K562 (cell line): ENCODE measurements around the gene RBFOX2. TPM values are rescaled to one million over a fixed set of nuclear protein-coding genes. Genes with fewer than 3 reads are reported as not detected.

Source experiments
- ATAC-seq: fragments of 200-7000 bp; cut with Tn5 transposase; 3 replicates; pipeline ENCODE4 v1.9.1; 2020; ENCODE audit warnings: moderate library complexity
- BruUV-seq: library from RNA; stranded (reverse); fragments of 400-500 nt; replicated peaks from 2 replicates; lab custom pipeline; 2021; lab: Mats Ljungman, UMichigan
- CTCF ChIA-PET: fragments of 300-600 bp; formaldehyde crosslinking; extraction: SDS; loops from one replicate; lab custom pipeline; 2021; ENCODE audit warnings: low intra/inter-chr PET ratio; lab: Yijun Ruan, JAX
- POLR2A ChIA-PET: fragments of 300-600, 350-650 bp; sonication (Branson Sonifier 250); formaldehyde crosslinking; extraction: SDS; loops from one replicate; lab custom pipeline; 2021; ENCODE audit warnings: antibody characterized with exemption, inconsistent platforms; lab: Yijun Ruan, JAX
- DNase-seq, 4 experiments: peaks; one replicate each; pipeline versions ENCODE4 v3.0.0 to v3.0.0-alpha.2; 2011 to 2018; ENCODE audit warnings: low spot score in 3 of 4, mixed read lengths in 3 of 4; ENCODE audit errors: extremely low read depth in 1 of 4
- FAIRE-seq: peaks from 2 replicates; lab custom pipeline; 2011; peaks lifted over from hg19 to GRCh38; lab: Jason Lieb, UNC
- H2AFZ ChIP-seq: 2 replicates; pipeline ENCODE4 v1.6.0; 2011; ENCODE audit warnings: low read depth, low read length, control low read depth, inconsistent platforms
- H3K27ac ChIP-seq: fragments of 200-600 bp; 3 replicates; pipeline ENCODE4 v1.8.0; 2011; ENCODE audit warnings: low read depth, mild to moderate bottlenecking, control low read depth, inconsistent platforms, low read length, moderate library complexity, mixed read lengths; ENCODE audit errors: extremely low read depth
- H3K27me3 ChIP-seq, 2 experiments: fragments of 300-600 bp in 1 of 2; 2 replicates in 1 of 2; 3 replicates in 1 of 2; pipeline versions ENCODE4 v1.6.0 to v1.8.0; 2011; ENCODE audit warnings: inconsistent platforms in 2 of 2, low read length in 2 of 2, mild to moderate bottlenecking in 1 of 2, mixed read lengths in 1 of 2, moderate library complexity in 1 of 2; ENCODE audit not compliant: control insufficient read depth in 2 of 2, insufficient read depth in 2 of 2
- H3K36me3 ChIP-seq: fragments of 300-600 bp; 3 replicates; pipeline ENCODE4 v1.8.0; 2011; ENCODE audit warnings: mild to moderate bottlenecking, low read length, inconsistent platforms; ENCODE audit not compliant: control insufficient read depth, insufficient read depth
- H3K4me1 ChIP-seq, 2 experiments: fragments of 200-600 bp in 1 of 2; replicated peaks in 1 of 2; 2 replicates in 1 of 2; 3 replicates in 1 of 2; pipeline versions ENCODE4 v1.5.1 to v1.8.0; 2011; ENCODE audit warnings: inconsistent platforms in 2 of 2, low read length in 2 of 2, mild to moderate bottlenecking in 1 of 2, mixed read lengths in 1 of 2, moderate library complexity in 1 of 2; ENCODE audit not compliant: control insufficient read depth in 2 of 2, insufficient read depth in 2 of 2
- H3K4me2 ChIP-seq: 2 replicates; pipeline ENCODE4 v1.6.1; 2011; ENCODE audit warnings: low read length, control low read depth, inconsistent platforms, mixed read lengths; ENCODE audit not compliant: insufficient read depth
- H3K4me3 ChIP-seq: fragments of 200-600 bp; sonication (generic), shearing (Covaris generic); 2 replicates; pipeline ENCODE4 v1.5.1; 2016; ENCODE audit warnings: control low read depth, inconsistent platforms
- H3K79me2 ChIP-seq: fragments of 200-600 bp; 3 replicates; pipeline ENCODE4 v1.8.0; 2011; ENCODE audit warnings: low read length, inconsistent platforms; ENCODE audit not compliant: control insufficient read depth, insufficient read depth
- H3K9ac ChIP-seq, 2 experiments: 2 replicates each; pipeline versions ENCODE4 v1.6.0 to v1.6.1; 2011; ENCODE audit warnings: low read depth in 2 of 2, low read length in 2 of 2, control low read depth in 1 of 2, inconsistent platforms in 1 of 2, mild to moderate bottlenecking in 1 of 2, mixed read lengths in 1 of 2; ENCODE audit not compliant: insufficient read depth in 1 of 2
- H3K9me1 ChIP-seq: one replicate; pipeline ENCODE4 v1.6.0; 2011; ENCODE audit warnings: inconsistent platforms, mild to moderate bottlenecking, low read length, moderate library complexity; ENCODE audit not compliant: control insufficient read depth, insufficient read depth
- H3K9me3 ChIP-seq: replicated peaks from 2 replicates; pipeline ENCODE4 v1.5.1; 2011; ENCODE audit warnings: low read depth, low read length, inconsistent platforms; ENCODE audit not compliant: control insufficient read depth, insufficient read depth
- H4K20me1 ChIP-seq: replicated peaks from 2 replicates; pipeline ENCODE4 v1.6.1; 2011; ENCODE audit warnings: low read length, inconsistent platforms, mixed read lengths; ENCODE audit not compliant: control insufficient read depth, insufficient read depth
- C11orf30 ChIP-seq: fragments of 450-650 bp; IDR thresholded peaks from 2 replicates; pipeline ENCODE4 v1.6.1; 2016; ENCODE audit warnings: low read depth, mild to moderate bottlenecking
- CTCF ChIP-seq, 3 experiments: IDR thresholded peaks in 2 of 3; conservative IDR thresholded peaks in 1 of 3; 2 replicates each; pipeline ENCODE4 v1.5.1; 2011 to 2012; ENCODE audit warnings: low read length in 3 of 3, mild to moderate bottlenecking in 3 of 3, control low read depth in 2 of 3, improper control_type of control experiment in 1 of 3, inconsistent platforms in 1 of 3, low read depth in 1 of 3, mixed read lengths in 1 of 3, moderate library complexity in 1 of 3; ENCODE audit not compliant: insufficient read depth in 2 of 3
- DPF2 ChIP-seq: fragments of 450-650 bp; IDR thresholded peaks from 2 replicates; pipeline ENCODE4 v1.6.1; 2016
- MCM7 ChIP-seq, 2 experiments: fragments of 450-650 bp; IDR thresholded peaks; 2 replicates each; pipeline ENCODE4 v1.6.1; 2016 to 2018
- MIER1 ChIP-seq: fragments of 450-650 bp; IDR thresholded peaks from 2 replicates; pipeline ENCODE4 v1.6.1; 2016; ENCODE audit warnings: antibody characterized with exemption, mild to moderate bottlenecking, low read depth
- NCOA2 ChIP-seq, 2 experiments: fragments of 450-650 bp; IDR thresholded peaks; 2 replicates each; pipeline ENCODE4 v1.6.1; 2018; ENCODE audit warnings: mild to moderate bottlenecking in 2 of 2, moderate library complexity in 1 of 2; ENCODE audit not compliant: partially characterized antibody in 2 of 2
- NCOA4 ChIP-seq: fragments of 450-650 bp; IDR thresholded peaks from 2 replicates; pipeline ENCODE4 v1.6.1; 2018; ENCODE audit warnings: mild to moderate bottlenecking; ENCODE audit not compliant: partially characterized antibody
- PHF8 ChIP-seq: fragments of 200-600 bp; sonication (generic); IDR thresholded peaks from 2 replicates; pipeline ENCODE4 v1.6.1; 2012; ENCODE audit warnings: mixed run types, mild to moderate bottlenecking, inconsistent platforms, low read length, moderate library complexity, borderline replicate concordance
- SMARCB1 ChIP-seq: IDR thresholded peaks from 2 replicates; pipeline ENCODE4 v1.6.1; 2011; ENCODE audit warnings: improper control_type of control experiment, low read depth; ENCODE audit not compliant: insufficient read length
- USF1 ChIP-seq: sonication (generic); formaldehyde crosslinking; IDR thresholded peaks from 2 replicates; pipeline ENCODE4 v1.9.0; 2022; ENCODE audit warnings: mild to moderate bottlenecking, missing genetic modification reagents
- ZKSCAN3 ChIP-seq: fragments of 250-450 bp; sonication (Bioruptor Pico); IDR thresholded peaks from 2 replicates; pipeline ENCODE4 v1.4.0; 2020
- ZMIZ1 ChIP-seq, 2 experiments: fragments of 150-350 bp in 1 of 2; IDR thresholded peaks; 2 replicates each; pipeline ENCODE4 v1.6.1; 2012 to 2016; ENCODE audit warnings: low read depth in 2 of 2, low read length in 2 of 2, mild to moderate bottlenecking in 1 of 2, moderate library complexity in 1 of 2
- ZNF239 ChIP-seq: fragments of 250-450 bp; sonication (Bioruptor Pico); IDR thresholded peaks from 2 replicates; pipeline ENCODE4 v1.4.0; 2020; ENCODE audit warnings: mild to moderate bottlenecking
- ZNF79 ChIP-seq: fragments of 250-450 bp; sonication (Bioruptor Pico); IDR thresholded peaks from 2 replicates; pipeline ENCODE4 v1.4.0; 2020; ENCODE audit warnings: low read depth, mild to moderate bottlenecking, moderate library complexity
- in situ Hi-C: fragments of 300-500 bp; cut with MboI; formaldehyde crosslinking; loops from 4 replicates; pipeline ENCODE4 v1.15.0; 2018; ENCODE audit warnings: inconsistent platforms, mixed read lengths
- intact Hi-C: fragments of 100-400 bp; cut with micrococcal nuclease; formaldehyde crosslinking; loops from 2 replicates; pipeline ENCODE4 v1.14.2; 2022
- polyA plus RNA-seq, 8 experiments: library from polyadenylated mRNA; depleted of rRNA in 4 of 8; stranded (reverse) in 5 of 8; unstranded in 3 of 8; fragments of >200 nt; fragmentation: Nextera tagmentation in 2 of 8; fragmentation: Illumina TruSeq in 1 of 8; extraction: Ambion mirVana in 2 of 8; extraction: Trizol in 1 of 8; gene quantifications; 2 replicates each; pipeline versions ENCODE4 v1.2.1 to v1.2.3, GENCODE V29; 2011 to 2014; ENCODE audit warnings: inconsistent platforms in 1 of 8, missing spikeins in 1 of 8
- total RNA-seq, 7 experiments: library from RNA; depleted of rRNA in 6 of 7; stranded (reverse); fragments of >200 nt in 6 of 7; fragmentation: Illumina TruSeq in 2 of 7; extraction: Trizol in 2 of 7; gene quantifications; 2 replicates each; pipeline versions ENCODE4 v1.2.1 to v1.2.3, GENCODE V29; 2011 to 2021; ENCODE audit warnings: low replicate concordance in 1 of 7

Gene RBFOX2
- total and polyA plus RNA-seq, 9 of the 15 experiments (the other 6 are each of a cell fraction or from before 2014, with no cell fraction given): 5.8 to 24.8 (median 14.2) TPM

GRCh38 chr22:36022697-36023096, 5.9 kb downstream of the RBFOX2 start:
- no peaks in the 10 kb centered on the region for H4K20me1 ChIP-seq
- in situ Hi-C loops: no loop called here
- ATAC-seq: no peak

More at GRCh38 chr22:36022697-36023096, 5.9 kb downstream of the RBFOX2 start:
- no peaks in the 10 kb centered on the region for H3K27me3 ChIP-seq
- no peak overlapping the region for H3K4me3 ChIP-seq
- no peak for TF ChIP-seq CTCF (IDR thresholded peaks at IDR 0.05 in 2 of 3, conservative IDR thresholded peaks at IDR 0.05 in 1 of 3; ENCODE audit: insufficient read depth in 2 of 3, low read depth in 1 of 3, low read length in 3 of 3)
- TF ChIP-seq MCM7 (IDR thresholded peaks at IDR 0.05): no peak
- no peak for TF ChIP-seq ZNF239 (CRISPR knock-in tag)
- no peak for TF ChIP-seq DPF2
- TF ChIP-seq NCOA2 (IDR thresholded peaks at IDR 0.05; ENCODE audit: partially characterized antibody in 2 of 2): no peak
- TF ChIP-seq SMARCB1: no peak
- no peak for TF ChIP-seq PHF8
- no peak for TF ChIP-seq ZMIZ1 (IDR thresholded peaks at IDR 0.05; ENCODE audit: low read depth in 2 of 2, low read length in 2 of 2)
- no peak for TF ChIP-seq ZNF79 (CRISPR knock-in tag)
- no peak for TF ChIP-seq MIER1
- no peak for TF ChIP-seq USF1 (CRISPR knock-in tag)
- TF ChIP-seq NCOA4: no peak
- no peak for TF ChIP-seq ZKSCAN3 (CRISPR knock-in tag)
- no peak for TF ChIP-seq C11orf30
- BruUV-seq: no TSS peak
- H3K79me2 ChIP-seq: peaks cover 52% of the 10 kb centered on the region
- peaks cover under 1 to 18% of the 10 kb centered on the region in 2 experiments; a peak in 2 of 5 replicates for H3K4me1 ChIP-seq
- H2AFZ ChIP-seq: no peak overlapping the region
- no peak overlapping the region for H3K4me2 ChIP-seq
- DNase-seq (no peak), FAIRE-seq (no peak)
- H3K27ac ChIP-seq: no peak overlapping the region
- intact Hi-C loops: loop anchor here (10.0 kb wide), 1 partner anchor 88 kb away; no protein-coding TSS in a partner anchor
- no peaks in the 10 kb centered on the region; the same call in 2 of the 3 replicates for H3K36me3 ChIP-seq
- POLR2A ChIA-PET: interaction anchor here (0.6 to 1.5 kb wide), 4 partner anchors 8 to 97 kb away, joined by 3 to 4 read pairs (median 4); no protein-coding TSS in a partner anchor
- H3K9me1 ChIP-seq: no peaks in the 10 kb centered on the region
- no peak overlapping the region for H3K9ac ChIP-seq
- CTCF ChIA-PET: no interaction called here
- no peaks in the 10 kb centered on the region for H3K9me3 ChIP-seq
